HG02852 (cell line): Measurements from ENCODE around the gene ROR1.
"Not testable (repeated sequence)": the region's sequence is repeated elsewhere in the genome, so short reads cannot be mapped to it uniquely, and the experiment has no call there.

Source experiments
- ATAC-seq: cut with Tn5 transposase; IDR thresholded peaks from one replicate; pipeline ENCODE4 v1.9.1; 2021; ENCODE audit warnings: mild to moderate bottlenecking, moderate library complexity; ENCODE audit not compliant: unreplicated experiment

Gene ROR1

DNA sequence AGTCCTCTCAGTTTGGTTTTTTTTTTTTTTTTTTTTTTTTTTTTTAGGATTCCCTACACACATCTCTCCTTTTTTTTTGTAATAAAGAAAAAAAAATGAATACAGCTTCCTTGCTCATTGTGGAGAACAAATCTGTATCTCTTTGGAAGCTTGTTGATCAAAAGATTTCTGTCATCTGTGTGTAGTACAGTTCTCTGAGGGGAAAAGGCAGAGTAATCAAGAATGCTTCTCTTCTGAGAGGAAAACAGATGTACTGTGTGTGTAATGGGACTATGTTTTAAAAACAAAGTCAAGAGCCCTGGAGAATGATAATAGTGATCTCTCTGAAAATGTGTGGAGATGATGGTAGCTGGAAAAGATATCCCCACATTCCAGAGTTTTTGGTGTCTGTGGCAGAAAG lies 16.5 kb upstream of the ROR1 start:
- ATAC-seq: no peak

DNA sequence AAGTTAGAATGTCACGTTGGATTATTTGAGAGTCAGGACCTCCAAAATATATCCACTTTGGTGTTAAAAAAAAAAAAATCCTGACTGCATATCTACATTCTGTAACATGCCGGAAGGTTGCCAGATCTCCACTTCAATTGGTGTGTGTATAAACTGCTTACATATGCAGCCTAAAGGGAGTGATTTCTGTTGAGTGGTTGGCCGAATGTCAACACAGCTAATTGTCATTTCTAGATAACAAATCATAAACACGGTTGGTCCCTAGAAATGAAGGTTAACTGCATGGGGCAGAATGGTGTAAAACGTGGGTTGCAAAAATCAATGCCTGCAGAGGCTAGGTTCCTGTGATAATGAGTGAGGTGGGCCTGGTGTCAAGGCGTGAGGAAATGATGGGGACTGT lies 15.0 kb upstream of the ROR1 start:
- no peak for ATAC-seq

DNA sequence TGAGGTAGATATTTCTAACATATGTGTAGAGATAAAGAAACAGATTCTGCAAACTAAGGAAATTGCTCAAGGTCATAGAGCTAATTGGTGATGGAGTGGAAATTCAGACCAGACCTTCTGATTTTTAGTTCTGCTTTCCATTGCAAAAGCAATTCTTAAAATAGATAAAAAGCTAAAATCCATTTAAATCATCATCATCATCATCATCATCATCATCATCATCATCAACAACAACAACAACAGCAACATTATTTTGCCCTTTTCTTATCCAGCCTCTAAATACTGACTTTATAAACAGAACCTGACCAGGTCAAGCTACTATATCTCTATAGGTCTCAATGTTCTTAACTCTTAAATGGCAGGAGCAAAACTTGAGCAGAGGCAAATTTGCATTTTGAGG lies 14.0 kb upstream of the ROR1 start:
- no peak for ATAC-seq

DNA sequence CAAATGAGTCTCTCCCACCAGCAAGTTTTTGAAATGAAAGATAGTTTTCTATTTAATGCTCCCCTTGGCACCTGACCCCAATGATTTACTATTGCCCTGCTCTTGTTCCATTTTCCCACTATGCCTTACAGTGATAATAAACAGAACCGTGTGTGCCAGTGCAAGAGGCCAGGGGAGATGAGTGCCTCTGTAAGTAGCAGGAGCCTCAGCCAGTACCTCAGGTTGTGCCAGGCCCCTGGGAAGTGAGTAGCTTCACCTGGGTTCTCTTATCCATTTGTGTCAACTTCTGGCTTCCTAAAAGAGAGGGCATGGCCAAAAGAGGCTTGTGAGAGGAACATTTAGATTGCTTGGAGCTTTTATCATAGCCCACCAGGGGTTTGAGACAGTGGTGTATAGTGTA lies 3.4 kb upstream of the ROR1 start:
- ATAC-seq: no peak

DNA sequence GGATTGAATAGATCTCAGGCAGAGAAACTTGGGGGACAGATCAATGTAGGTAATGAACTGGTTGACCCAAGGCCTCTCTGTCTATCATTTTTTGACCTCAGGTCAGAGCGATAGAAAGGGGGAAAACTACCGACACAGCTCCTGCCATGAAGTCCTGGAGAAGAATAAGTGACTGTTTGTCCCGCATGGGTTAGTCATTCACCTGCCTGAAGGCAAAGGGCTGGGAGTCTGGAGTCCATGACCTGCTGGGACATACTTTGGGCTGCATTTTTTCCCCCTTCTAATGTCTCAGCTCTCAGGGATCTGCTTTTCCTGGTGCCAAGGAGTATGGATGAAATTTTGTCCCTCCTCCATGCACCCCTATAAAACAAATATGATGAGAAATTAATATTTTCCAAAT lies 1.6 kb upstream of the ROR1 start:
- no peak for ATAC-seq

DNA sequence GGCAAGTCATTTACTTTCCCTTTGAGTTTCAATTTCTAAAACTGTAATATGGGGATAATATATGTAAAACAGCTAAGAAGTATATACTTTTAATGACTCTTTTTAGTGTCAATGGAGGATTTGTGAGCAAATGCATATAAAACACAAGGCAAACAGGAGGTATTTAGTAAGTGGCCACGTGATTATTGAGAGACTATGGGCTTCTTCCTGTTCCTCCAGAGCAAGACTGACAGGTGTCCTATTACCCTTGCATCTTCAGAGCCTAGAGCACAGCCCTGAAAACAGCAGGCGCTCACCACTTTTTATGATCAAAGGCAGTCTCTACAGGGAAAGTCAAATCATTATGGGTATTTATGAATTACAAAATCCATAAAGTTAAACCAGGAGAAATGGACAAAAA lies 941 bp upstream of the ROR1 start:
- ATAC-seq: no peak

DNA sequence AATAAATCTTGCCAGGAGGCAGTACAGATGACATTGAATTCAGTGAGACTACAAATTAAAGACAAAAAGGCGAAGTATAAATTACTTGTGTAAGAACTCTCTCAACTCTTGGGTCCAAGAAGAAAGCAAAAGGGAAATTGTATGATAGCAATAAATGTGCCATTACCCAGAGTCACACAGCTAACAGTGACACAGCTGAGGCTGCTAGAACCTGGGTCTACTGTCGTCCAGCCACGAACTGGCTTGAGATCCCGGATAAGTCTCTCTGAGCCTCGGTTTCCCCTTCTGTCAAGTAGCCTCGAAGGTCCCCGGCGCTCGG lies 362 bp upstream of the ROR1 start:
- ATAC-seq: peak; percentile 10

DNA sequence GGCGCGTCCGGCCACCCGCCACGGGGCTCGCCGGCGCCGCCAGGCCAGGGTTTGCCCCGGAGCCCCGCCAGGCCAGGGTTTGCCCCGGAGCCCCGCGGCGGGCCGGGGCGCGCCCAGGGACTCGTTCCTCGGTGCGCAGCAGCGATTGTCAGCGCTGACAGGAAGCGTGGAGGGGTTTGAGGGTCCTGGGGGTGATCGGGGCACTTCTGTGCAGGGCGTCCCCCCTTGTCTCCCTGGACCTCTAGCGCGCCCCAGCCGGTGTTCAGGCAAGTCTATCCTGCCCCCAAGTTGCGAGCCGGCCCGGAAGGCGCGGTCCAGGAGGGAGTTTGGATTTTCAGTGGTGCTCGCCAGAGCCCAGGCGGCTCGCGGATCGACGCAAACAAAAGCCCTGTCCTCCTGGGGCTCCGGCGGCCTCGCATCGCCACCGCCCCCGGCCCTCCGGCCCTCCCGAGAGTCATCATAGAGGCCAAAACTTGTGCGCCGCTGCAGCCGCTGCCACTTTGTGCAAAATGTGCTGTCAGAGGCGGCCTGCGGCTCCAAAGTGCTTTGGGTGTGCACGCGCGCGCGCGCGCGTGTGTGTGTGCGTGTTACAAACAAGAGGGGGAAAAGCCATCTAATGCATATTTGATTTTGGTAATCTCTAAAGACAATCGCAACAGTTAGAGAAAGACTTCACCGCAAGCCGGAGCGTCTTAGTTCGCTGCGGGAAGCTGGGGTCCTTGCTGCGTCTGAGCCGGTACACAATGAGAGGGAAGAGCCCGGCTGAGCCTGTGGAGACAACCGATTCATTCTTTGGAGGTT lies 1.0 kb downstream of the ROR1 start:
- no peak for ATAC-seq

DNA sequence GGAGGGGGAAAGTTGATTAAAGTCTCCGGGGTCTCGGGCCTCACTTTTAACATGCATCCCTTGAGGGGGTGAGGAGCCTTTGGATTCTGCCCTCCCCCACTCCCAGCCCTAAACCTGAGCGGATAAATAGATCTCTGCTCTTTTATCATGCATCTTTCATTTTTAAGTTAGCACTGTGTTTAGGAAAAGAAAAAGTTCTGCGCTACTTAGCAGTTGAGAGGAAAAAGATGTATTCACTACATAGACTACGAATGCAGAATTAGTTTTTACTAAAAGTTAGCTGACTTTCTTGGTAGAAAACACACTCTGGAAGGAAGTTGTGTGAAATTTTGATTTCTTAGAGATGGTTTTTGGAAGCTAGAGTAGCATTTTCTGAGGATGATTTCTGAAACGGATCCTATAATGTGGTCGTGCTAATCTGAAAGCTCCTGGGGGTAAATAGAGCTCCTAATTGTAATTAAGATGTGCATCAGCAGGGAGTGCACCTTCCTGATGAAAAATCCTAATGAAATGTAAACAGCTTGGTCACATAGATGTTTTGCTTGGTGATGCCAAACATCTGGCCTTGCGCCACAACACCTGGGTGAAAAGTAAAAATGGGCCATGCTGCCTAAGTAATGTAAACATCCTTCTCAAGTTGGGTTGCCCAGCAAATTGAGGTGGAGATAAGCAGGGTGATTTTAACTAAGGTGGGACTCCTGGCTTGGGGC lies 1.8 kb downstream of the ROR1 start:
- no peak for ATAC-seq

DNA sequence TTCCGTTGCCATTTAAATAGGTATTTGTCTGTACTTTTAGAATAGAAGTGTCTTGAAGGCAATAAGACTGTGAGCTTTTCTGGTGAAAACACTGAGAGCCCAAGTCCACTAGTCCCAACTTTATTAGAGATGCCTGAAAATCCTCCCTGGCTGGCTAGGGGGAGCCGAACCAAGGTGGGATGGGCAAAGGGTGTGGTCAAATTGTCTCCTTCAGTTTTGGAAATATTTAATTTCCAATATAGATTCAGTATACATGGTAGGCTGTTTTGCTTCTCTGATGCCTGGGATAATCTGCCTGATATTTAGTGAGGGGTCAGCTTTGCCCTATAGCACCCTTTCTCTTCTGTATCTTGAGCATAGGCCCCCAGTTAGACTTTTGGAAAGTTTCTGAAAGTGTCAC lies 3.5 kb downstream of the ROR1 start:
- ATAC-seq: no peak

DNA sequence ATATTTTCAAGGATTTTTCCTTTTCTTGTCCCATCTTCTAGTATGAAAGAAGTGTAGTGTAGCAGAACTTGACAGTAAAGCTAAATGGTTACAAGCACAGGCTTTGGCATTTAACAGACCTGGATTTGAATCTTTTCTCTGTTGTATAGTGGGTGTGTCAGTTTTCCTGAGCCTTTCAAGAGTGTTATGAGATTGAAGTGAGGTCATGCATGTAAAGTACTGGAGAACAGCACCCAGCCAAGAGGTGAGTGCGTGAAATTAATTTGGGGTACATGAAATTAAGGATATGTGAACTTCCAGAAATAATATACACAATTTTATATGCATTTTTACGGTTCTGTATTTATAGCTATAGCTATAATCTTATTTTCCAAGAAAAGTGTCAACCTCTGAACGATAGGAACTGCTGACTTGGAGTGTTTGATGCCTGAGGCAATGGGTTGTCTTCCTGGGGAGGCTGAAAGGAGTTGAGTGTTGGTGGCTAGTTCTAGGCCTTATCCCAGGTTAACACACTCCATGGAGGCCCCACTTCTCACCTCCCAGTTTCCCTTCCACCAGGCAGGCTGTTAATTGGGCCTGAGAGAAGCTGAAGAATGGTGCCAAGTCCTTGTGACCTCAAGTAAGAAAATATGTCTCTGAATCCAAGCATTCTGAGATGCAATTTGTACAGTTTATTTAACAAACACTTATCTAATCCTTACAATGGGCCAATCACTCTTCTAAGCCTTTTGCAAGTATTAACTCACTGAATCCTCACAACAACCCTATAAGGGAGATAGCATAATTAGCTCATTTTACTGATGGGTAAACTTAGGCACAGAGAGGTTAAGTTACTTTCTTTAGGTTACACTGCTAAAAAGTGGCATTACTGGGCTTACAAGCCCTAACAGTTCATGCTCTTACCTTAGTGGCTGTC lies 4.4 kb downstream of the ROR1 start:
- ATAC-seq: no peak

DNA sequence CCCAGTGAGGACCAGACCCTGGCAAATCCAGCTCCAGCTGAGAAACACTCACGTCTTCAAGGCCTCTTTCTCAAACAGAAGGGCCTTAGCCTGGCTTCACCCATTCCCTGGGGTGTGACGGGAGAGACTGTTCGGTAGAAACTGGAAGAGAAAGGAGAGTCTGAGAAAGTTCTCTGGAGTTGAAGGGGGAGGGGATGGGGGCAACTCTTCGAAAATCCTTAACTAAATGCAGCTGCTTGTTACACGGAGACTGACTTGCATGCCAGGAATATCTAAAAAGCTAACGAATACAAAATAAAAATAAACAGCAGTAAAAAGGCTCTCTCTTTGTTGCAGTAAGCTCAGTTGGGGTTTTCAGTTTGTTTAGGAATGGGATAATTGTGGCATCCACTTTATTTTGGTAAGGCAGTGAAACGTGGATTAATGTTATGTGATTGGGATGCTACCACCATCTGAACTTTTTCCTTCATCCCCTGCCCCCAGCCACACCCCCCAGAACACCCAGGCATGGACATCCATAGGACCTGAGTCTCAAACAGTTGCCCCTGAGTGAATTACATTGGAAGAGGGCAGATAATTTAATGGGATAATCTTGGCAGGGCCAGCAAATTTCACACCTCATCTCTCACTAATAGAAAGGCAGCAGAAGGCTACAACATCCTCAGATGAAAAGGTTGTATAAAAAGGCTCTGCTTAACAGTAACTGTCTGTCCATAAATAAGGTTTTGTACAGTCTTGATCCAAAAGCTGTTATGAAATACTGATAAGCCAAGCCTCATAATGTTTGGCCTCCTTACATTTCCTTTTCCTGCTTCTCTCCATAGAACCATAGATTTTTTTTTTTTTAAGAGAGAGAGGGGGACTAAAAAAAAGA lies 5.8 kb downstream of the ROR1 start:
- no peak for ATAC-seq

DNA sequence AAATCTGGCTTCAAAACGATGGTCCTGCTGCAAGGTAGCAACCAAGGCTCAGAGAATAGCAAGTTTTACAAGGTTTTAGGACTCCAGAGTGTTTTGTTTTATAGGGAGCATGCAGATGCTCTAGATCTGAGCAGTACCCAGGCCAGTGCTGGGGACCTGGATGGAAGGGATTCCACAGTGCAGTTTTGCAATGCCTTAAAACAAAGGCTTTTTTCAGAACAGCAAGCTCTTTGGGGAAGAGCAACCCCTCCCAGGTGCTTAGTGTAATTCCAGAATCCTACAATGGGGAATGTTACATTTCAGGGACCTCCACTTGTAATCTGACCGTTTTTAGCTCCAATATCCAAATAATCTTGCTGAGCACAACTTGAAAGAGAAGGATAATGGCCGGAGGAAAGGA lies 6.7 kb downstream of the ROR1 start:
- ATAC-seq: no peak

DNA sequence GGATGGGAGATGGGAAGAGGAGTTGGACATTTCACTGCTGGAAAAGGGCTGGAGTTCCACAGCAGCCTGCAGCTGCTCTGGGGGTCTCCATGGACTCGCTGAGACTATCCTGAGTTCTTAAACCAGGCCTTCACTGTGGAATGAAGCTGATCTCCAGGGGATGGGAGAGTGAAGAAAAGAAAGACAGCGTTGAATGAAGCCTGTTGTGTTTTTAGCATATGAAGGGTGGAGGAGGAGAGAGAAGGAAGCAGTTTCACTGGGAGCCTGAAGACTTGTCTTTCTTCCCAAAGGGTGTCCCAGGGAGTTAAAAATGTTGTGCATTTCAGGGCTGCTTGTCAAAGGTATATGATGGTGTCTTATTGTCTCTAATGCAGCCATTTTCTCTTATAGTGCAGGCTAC lies 9.2 kb downstream of the ROR1 start:
- ATAC-seq: no peak

DNA sequence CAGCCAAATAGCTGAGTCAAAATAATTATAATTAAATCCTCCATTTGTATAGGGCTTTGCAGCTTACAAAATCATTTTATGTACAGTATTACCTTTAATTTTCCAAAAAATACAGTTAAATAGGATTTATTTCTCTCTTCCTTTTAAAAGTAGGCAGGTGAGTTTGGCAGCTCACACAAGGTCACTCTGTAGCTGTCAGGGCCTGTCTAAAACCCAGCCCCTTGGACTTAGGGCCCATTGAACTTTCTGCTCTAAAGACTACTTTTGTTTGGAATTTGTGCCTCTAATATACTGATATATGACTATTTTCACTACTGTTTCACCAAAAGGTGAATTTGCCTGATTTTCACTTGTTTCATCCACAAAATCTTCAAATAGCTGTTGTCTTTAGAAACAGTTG lies 10.3 kb downstream of the ROR1 start:
- no peak for ATAC-seq

DNA sequence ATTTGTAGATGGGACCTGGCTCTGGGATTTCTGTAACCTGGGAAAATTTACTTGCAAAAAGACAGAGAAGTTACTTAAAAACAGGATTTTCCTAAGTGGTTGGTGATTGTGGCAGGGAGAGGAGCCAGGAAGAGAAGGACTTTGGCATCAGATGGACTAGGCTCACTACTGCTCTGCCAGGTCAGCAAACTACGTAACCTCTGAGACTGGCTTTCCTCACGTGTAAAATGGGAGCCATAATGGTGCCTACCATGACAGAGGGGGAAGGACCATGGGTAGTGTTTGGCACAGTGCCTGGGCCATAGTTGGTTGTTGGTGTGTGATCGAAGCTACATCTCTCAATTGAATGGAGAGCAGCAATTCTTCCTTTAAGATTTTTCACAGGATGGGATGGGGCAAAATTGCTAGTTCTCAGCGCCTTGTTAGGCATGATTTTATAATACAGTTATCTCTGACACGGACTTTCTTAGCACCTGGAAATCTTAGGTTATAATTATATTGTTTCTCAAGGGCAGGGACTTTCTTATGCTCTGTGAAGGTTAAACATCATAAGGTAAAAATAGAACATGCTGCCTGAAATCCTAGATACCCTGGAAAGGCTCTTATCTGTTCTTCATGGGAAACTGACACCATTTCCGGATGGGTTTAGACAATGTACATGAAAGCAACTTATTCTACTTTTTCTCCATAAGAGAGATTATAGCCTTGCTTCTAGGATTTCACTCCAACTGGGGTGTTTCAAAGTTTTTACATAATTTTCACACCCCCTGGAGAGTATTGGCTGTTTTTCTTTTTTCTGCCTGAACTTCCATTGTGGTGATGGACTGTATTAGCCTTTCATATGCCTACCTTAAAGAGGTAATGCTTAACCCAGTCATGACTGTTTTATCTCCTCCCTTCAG lies 10.9 kb downstream of the ROR1 start:
- no peak for ATAC-seq

DNA sequence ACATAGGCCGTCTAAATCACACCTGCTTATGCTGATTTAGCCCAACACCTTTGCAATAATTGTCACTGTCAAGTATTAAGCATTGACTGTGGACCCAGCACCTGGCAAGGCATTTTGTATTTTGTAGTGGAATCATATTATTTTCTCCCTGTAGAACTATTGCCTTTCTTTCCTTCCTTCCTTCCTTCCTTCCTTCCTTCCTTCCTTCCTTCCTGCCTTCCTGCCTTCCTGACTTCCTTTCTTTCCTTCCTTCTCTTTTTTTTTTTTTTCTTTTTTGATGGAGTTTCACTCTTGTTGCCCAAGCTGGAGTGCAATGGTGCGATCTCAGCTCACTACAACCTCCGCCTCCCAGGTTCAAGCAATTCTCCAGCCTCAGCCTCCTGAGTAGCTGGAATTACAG lies 13.5 kb downstream of the ROR1 start:
- not testable (repeated sequence) for ATAC-seq

DNA sequence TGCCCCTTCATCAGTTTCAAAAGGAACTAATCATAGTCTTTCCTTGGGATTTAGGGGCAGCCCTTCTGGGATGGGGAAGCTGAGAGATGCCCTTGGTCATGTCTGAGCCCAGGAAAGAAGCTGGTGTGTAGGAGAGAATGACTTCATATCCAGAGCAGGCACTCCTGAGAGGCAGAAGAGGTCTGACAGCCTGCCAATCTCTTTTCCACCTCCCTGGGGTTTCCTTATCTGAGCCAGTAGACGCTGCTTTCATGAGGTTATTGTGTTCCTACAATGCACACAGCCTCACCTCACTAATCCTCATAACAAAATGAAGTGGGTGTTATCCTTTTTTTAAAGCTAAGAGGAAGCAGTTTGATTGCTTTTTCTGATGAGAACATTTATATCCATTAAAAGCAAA lies 14.1 kb downstream of the ROR1 start:
- ATAC-seq: no peak

DNA sequence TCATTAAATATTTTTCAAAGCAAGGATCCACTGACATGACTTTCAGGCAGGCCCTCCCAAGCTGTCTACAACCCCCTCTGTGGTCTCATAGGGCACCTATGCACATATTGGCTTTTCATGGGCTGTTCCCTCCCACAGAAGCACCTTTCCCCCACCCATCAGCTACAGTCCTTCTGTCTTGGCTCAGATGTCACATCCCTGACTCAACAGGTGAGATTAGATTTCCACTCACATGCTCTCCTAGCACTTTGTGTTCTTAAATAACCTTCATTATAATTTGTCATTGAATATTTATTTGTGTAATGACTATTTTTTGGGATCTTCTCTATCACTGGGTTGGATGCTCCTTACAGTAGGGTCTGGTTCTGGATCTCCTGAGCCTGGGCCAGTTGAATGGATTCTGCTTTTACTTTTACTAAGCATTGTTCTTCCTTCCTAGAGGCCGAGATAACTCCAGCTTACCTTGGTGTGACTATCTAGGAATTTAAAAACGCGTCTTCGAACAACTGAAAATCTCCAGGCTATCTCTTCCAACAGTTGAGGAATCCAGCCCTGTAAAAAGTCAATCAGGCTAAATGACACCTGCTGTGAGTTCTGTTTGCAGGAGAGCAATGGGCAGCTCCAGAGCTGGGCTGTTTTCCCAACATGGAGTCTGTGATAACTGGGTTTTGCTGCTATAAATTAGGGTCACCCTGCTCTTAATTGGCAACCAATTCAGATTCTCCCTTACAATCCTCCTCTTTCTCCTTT lies 16.2 kb downstream of the ROR1 start:
- ATAC-seq: no peak
